GM12878 (cell line): ENCODE measurements around the gene FABP6. TPM values are rescaled to one million over a fixed set of nuclear protein-coding genes. Genes with fewer than 3 reads are reported as not detected.

Source experiments
- ATAC-seq: fragments of 200-7000 bp; cut with Tn5 transposase; 3 replicates; pipeline ENCODE4 v1.9.1; 2020; ENCODE audit warnings: mild to moderate bottlenecking, moderate library complexity
- BruUV-seq: library from RNA; stranded (reverse); fragments of 400-500 nt; replicated peaks from 2 replicates; lab custom pipeline; 2021; lab: Mats Ljungman, UMichigan
- CTCF ChIA-PET: fragments of 300-600 bp; sonication (Branson Sonifier 250); formaldehyde crosslinking; extraction: SDS; loops from one replicate; lab custom pipeline; 2021; ENCODE audit warnings: inconsistent platforms; lab: Yijun Ruan, JAX
- POLR2A ChIA-PET: fragments of 350-600 bp; formaldehyde crosslinking; extraction: SDS; loops from one replicate; lab custom pipeline; 2021; ENCODE audit warnings: inconsistent platforms; lab: Charles Lee
- RAD21 ChIA-PET: fragments of 300-600 bp; sonication (Branson Sonifier 250); formaldehyde crosslinking; loops from one replicate; lab custom pipeline; 2023; ENCODE audit warnings: antibody characterized with exemption; ENCODE audit not compliant: unreplicated experiment; lab: Charles Lee
- SMC1A ChIA-PET: fragments of 300-600 bp; sonication (Branson Sonifier 250); formaldehyde crosslinking; loops from one replicate; lab custom pipeline; 2023; ENCODE audit not compliant: unreplicated experiment, uncharacterized antibody; lab: Charles Lee
- DNase-seq: peaks from one replicate; pipeline ENCODE4 v3.0.0-alpha.2; 2011; ENCODE audit warnings: low read depth, low spot score
- FAIRE-seq: peaks from 3 replicates; lab custom pipeline; 2011; peaks lifted over from hg19 to GRCh38; lab: Jason Lieb, UNC
- H2AFZ ChIP-seq: 2 replicates; pipeline ENCODE4 v1.6.0; 2011; ENCODE audit warnings: low read depth, low read length, control low read depth; ENCODE audit not compliant: control insufficient read depth
- H3K27ac ChIP-seq: 2 replicates; pipeline ENCODE4 v1.5.1; 2011; ENCODE audit warnings: control low read depth; ENCODE audit not compliant: control insufficient read depth, insufficient read depth
- H3K27me3 ChIP-seq, 2 experiments: replicated peaks in 1 of 2; 2 replicates each; pipeline versions ENCODE4 v1.6.0 to v1.6.1; 2011; ENCODE audit warnings: low read length in 1 of 2; ENCODE audit not compliant: control insufficient read depth in 2 of 2, insufficient read depth in 2 of 2
- H3K36me3 ChIP-seq, 2 experiments: 2 replicates each; pipeline ENCODE4 v1.5.1; 2011; ENCODE audit warnings: low read length in 1 of 2; ENCODE audit not compliant: control insufficient read depth in 2 of 2, insufficient read depth in 2 of 2
- H3K4me1 ChIP-seq: 2 replicates; pipeline ENCODE4 v1.6.1; 2011; ENCODE audit warnings: mild to moderate bottlenecking, low read length, moderate library complexity, mixed read lengths; ENCODE audit not compliant: control insufficient read depth, insufficient read depth
- H3K4me2 ChIP-seq: 2 replicates; pipeline ENCODE4 v1.6.0; 2011; ENCODE audit warnings: control low read depth; ENCODE audit not compliant: control insufficient read depth, insufficient read depth
- H3K4me3 ChIP-seq: fragments of 200-600 bp; sonication (generic); 2 replicates; pipeline ENCODE4 v1.5.1; 2016
- H3K79me2 ChIP-seq: 2 replicates; pipeline ENCODE4 v1.6.0; 2011; ENCODE audit warnings: low read length; ENCODE audit not compliant: control insufficient read depth, insufficient read depth
- H3K9ac ChIP-seq: 2 replicates; pipeline ENCODE4 v1.8.0; 2011; ENCODE audit warnings: low read length, control low read depth, mixed read lengths; ENCODE audit not compliant: control insufficient read depth, insufficient read depth
- H3K9me3 ChIP-seq: replicated peaks from 3 replicates; pipeline ENCODE4 v1.5.1; 2011; ENCODE audit warnings: mild to moderate bottlenecking, low read length; ENCODE audit not compliant: control insufficient read depth, insufficient read depth
- H4K20me1 ChIP-seq: 2 replicates; pipeline ENCODE4 v1.6.0; 2011; ENCODE audit not compliant: control insufficient read depth, insufficient read depth
- MEF2B ChIP-seq: fragments of 450-650 bp; IDR thresholded peaks from 2 replicates; pipeline ENCODE4 v1.6.1; 2018; ENCODE audit warnings: mild to moderate bottlenecking, moderate library complexity; ENCODE audit not compliant: partially characterized antibody, poor library complexity, severe bottlenecking
- MYB ChIP-seq: fragments of 150-350 bp; IDR thresholded peaks from 2 replicates; pipeline ENCODE4 v1.6.1; 2014; ENCODE audit warnings: mild to moderate bottlenecking, low read depth, low read length, borderline replicate concordance
- WGBS: methylation state at CpG from one replicate; pipeline ENCODE4 v1.1.6; 2016; ENCODE audit warnings: low lambda C conversion rate; ENCODE audit not compliant: insufficient replicate concordance, insufficient coverage; ENCODE audit errors: missing lambda C conversion rate; 5-methylcytosine and 5-hydroxymethylcytosine counted together
- in situ Hi-C: fragments of 300-500 bp; cut with MboI; formaldehyde crosslinking; loops from 9 replicates; pipeline ENCODE4 v1.14.3; 2018; ENCODE audit warnings: mixed read lengths
- intact Hi-C: fragments of 100-400 bp; cut with micrococcal nuclease; formaldehyde crosslinking; loops from one replicate; pipeline ENCODE4 v1.14.2; 2022; ENCODE audit not compliant: unreplicated experiment
- polyA plus RNA-seq, 11 experiments: library from polyadenylated mRNA; depleted of rRNA in 4 of 11; unstranded in 6 of 11; stranded (reverse) in 5 of 11; fragments of >200 nt; fragmentation: Nextera tagmentation in 4 of 11; fragmentation: Illumina TruSeq in 1 of 11; extraction: Ambion mirVana in 4 of 11; extraction: Trizol in 1 of 11; gene quantifications; 1 replicate in 1 of 11; 2 replicates in 10 of 11; pipeline versions ENCODE4 v1.2.1 to v1.2.3, GENCODE V29; 2011 to 2016; ENCODE audit warnings: inconsistent platforms in 2 of 11, missing spikeins in 2 of 11, low read depth in 1 of 11
- total RNA-seq, 4 experiments: library from RNA; depleted of rRNA in 3 of 4; stranded (reverse); fragments of >200 nt in 3 of 4; fragmentation: Illumina TruSeq in 1 of 4; extraction: Trizol in 1 of 4; gene quantifications; 2 replicates each; pipeline versions ENCODE4 v1.2.1 to v1.2.3, GENCODE V29; 2013 to 2021
- TF ChIP-seq, protein P1 (sequence below): fragments of 450-650 bp; IDR thresholded peaks from 2 replicates; pipeline ENCODE4 v1.6.1; 2016; ENCODE audit warnings: mild to moderate bottlenecking

The FABP6 gene
- total and polyA plus RNA-seq, 10 of the 15 experiments (the other 5 are each of a cell fraction or from before 2014, with no cell fraction given), result 0.66 to 8.1 (median 2.4) TPM

DNA sequence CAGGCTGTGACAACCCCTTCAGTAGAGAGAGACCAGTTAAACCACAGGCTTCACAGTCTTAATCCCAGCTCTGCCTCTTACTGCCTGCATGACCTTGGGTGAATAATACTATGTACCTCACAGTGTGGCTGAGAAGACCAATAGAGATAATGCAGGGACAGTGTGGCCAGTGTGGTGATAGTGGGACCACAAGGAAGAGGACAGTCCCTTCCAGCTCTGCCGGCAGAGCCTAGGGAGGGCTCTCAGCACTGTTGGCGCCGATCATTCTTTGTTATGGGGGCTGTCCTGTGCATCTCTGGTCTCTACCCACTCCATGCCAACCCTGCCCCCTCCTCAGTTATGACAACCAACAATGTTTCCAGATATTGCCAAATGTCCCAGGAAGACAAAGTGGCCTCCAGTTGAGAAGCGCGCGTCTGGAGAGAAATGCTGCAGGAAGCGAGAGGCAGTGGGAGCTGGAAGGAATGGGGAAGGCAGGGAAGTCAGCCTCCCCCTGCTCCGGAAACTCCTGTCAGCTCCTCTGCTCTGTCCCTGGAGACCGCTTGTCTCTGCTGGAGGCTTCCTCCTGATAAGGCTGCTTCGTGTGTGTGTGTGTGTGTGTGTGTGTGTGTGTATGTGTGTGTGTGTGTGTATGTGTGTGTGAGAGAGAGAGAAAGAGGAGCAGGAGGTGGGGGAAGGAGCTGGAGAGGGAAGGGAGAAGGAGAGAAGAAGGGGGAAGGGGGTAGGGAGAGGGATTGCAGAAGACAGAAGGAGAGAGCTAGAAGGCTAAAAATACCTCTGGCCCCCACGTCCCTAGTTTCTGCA lies 31.8 kb upstream of the FABP6 start:
- in situ Hi-C loops (loop anchor here (5.0 kb wide), 1 partner anchor 150 kb away; no protein-coding TSS in a partner anchor), intact Hi-C loops (loop anchor here (2.0 to 5.0 kb wide), 3 partner anchors 117 to 193 kb away; no protein-coding TSS in a partner anchor)
- H3K27ac ChIP-seq, result no peak overlapping the region
- peak overlapping the region; percentile 29 for H2AFZ ChIP-seq
- no peak overlapping the region for H3K9ac ChIP-seq
- no peak overlapping the region for H3K4me3 ChIP-seq
- H3K79me2 ChIP-seq, result no peaks in the 10 kb centered on the region
- H4K20me1 ChIP-seq, result no peaks in the 10 kb centered on the region
- no peaks in the 10 kb centered on the region for H3K9me3 ChIP-seq
- FAIRE-seq, result no peak
- peak overlapping the region; percentile 25; the same call in 1 of the 2 replicates for H3K4me2 ChIP-seq
- no peak for DNase-seq
- WGBS, result 23% methylated on average over 11 of the region's 11 CpGs
- no TSS peak for BruUV-seq
- ChIA-PET CTCF (interaction anchor here (0.6 to 10.1 kb wide), 11 partner anchors 11 to 196 kb away, joined by 3 to 133 read pairs (median 5); no protein-coding TSS in a partner anchor), SMC1A (interaction anchor here (0.6 to 8.6 kb wide), 7 partner anchors 16 to 192 kb away, joined by 3 to 67 read pairs (median 9); no protein-coding TSS in a partner anchor), RAD21 (interaction anchor here (0.6 to 9.4 kb wide), 5 partner anchors 51 to 176 kb away, joined by 3 to 66 read pairs (median 4); no protein-coding TSS in a partner anchor), POLR2A (interaction anchor here (0.6 kb wide), 1 partner anchor 796 kb away, joined by 5 read pairs; no protein-coding TSS in a partner anchor)
- H3K36me3 ChIP-seq, result no peaks in the 10 kb centered on the region
- no peaks in the 10 kb centered on the region for H3K27me3 ChIP-seq
- ATAC-seq, result no peak; the same call in 2 of the 3 replicates
- TF ChIP-seq MEF2B, result peak; percentile 47
- TF ChIP-seq, protein P1, sequence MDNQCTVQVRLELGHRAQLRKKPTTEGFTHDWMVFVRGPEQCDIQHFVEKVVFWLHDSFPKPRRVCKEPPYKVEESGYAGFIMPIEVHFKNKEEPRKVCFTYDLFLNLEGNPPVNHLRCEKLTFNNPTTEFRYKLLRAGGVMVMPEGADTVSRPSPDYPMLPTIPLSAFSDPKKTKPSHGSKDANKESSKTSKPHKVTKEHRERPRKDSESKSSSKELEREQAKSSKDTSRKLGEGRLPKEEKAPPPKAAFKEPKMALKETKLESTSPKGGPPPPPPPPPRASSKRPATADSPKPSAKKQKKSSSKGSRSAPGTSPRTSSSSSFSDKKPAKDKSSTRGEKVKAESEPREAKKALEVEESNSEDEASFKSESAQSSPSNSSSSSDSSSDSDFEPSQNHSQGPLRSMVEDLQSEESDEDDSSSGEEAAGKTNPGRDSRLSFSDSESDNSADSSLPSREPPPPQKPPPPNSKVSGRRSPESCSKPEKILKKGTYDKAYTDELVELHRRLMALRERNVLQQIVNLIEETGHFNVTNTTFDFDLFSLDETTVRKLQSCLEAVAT, result 0 out of 2 replicates have a peak, but pooled peaks have one; percentile 27
- TF ChIP-seq MYB, result no peak
- peaks cover 8% of the 10 kb centered on the region; the same call in 1 of the 2 replicates for H3K4me1 ChIP-seq
